NCI-H2107 treated with DMSO at 0.1 percent for 48 hours (cell line): Measurements from ENCODE around the gene SOX8.
"Not testable (repeated sequence)": the region's sequence is repeated elsewhere in the genome, so short reads cannot be mapped to it uniquely, and the experiment has no call there.

Source experiments
- DNase-seq: peaks from one replicate; lab custom pipeline; 2025; ENCODE audit not compliant: unreplicated experiment; lab: John Stamatoyannopoulos, UW

The SOX8 gene

GRCh38 chr16:1021553-1022160 is 40.1 kb downstream of the SOX8 start:
- no peak for DNase-seq

DNA sequence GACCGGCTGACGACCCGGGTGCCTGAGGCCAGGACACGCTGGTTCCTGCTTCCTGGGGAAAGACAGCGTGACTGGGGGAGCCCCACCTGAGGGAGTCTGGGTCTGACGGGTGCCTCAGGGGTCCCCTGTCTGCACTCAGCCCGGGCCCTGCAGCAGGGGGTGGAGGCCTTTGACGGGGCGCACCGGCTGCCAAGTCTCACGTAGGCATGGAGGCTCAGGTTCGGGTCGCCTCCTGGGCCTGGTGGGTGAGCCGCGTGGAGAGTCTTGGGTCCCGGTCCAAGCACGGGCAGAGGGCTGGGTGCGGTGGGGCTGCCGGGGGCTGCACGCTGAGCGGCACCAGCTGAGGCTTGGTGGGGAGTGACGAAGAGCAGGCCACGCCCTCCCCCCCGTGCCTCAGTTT is 40.9 kb downstream of the SOX8 start:
- DNase-seq, result no peak

- no peak for DNase-seq
Observed at GRCh38 chr16:1024138-1024537, 42.6 kb downstream of the SOX8 start.

DNA sequence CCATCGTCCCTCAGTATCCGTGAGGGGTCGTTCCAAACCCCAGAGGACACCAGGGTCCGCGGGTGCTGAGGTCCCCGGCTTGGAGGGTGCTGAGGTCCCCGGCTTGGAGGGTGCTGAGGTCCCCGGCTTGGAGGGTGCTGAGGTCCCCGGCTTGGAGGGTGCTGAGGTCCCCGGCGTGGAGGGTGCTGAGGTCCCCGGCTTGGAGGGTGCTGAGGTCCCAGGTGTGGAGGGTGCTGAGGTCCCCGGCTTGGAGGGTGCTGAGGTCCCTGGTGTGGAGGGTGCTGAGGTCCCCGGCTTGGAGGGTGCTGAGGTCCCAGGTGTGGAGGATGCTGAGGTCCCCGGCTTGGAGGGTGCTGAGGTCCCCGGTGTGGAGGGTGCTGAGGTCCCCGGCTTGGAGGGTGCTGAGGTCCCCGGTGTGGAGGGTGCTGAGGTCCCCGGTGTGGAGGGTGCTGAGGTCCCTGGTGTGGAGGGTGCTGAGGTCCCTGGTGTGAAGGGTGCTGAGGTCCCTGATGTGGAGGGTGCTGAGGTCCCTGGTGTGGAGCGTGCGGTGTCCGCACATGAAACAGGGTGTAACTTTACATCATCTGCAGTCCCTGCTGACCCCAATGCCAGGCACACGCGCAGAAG is 43.7 kb downstream of the SOX8 start:
- DNase-seq, result not testable (repeated sequence)

GRCh38 chr16:1026057-1026783 is 44.6 kb downstream of the SOX8 start:
- no peak for DNase-seq

DNA sequence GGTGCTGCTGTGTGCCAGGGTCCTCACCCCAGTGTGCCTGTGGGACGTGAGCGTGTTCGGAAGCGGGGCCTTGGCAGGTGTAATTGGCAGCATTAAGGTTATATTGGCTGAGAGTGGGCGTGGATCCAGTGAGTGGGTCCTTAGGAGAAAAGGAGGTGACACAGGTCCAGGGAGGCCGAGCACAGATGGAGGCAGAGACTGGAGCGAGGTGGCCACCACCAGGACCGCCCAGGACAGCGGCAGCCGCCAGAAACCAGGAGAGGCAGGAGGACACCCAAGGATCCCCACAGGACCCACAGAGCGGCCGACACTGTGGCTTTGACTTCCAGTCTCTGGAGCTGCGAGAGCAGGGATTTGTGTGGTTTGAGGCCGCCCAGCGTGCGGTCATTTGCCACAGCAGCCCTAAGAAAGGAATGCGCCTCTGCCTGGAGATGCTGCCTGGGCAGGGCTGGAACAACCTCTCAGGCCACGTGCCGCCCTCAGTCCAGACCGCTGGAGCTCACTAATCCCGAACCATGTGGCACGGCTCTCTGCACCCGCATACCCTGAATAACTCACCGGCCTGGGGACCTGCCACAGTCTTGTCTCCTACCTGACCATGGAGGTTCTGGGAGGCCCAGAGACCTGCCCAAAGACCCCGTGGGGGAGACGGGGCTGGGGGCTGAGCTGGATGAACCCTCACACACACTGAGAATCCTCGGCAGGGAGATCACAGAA is 45.4 kb downstream of the SOX8 start:
- DNase-seq, result no peak

- DNase-seq, result no peak
Observed at GRCh38 chr16:1027501-1027815, 45.9 kb downstream of the SOX8 start.

GRCh38 chr16:1028056-1028455 is 46.5 kb downstream of the SOX8 start:
- no peak for DNase-seq

DNA sequence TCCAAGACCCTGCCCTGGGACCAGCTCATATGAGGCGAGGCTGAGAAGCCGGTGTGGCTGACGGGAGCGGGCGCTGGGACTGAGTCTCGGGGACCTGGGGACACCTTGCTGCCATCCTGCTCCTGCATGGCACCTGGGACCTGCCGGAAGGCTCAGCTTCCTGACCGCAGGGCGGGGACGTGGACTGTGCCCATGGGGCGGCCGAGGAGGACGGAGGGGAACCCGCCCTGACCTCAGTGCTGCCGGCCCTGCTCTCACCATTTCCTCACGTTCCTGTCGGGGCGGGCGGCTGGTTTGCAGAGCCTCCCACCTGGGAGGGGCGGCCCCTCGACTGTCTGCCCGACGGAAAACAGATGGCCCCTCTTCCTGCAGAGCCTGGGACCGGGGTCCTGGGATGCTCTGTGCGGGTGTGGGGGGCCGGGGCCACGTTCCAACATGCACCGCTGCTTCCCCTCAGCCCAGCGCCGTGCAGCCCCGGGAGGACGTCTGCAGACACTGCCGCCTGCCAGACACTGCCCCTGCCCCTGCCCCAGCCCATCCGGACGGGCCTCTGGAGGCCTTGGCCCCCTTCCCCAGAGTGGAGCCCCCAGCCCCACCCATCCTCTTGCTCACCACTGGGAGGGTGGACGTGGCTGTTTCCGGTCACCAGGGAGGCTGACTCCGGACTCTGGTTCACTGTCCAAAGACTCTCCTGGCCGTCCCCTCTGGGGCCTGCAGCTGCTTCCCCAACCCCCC is 47.1 kb downstream of the SOX8 start:
- no peak for DNase-seq

DNA sequence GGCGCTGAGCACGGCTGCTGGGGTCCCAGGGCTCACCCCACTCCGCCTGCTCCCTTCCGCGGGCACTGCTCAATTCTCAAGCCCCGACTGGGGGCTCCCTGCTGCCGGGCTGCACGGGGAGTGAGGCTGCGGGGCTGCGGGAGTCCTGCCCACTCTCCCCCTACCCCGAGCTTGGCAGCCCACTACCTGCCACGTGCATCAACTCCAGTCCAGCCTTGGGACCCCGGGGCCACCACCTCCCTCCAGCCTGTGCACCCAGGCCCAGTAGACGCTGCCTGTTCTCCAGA is 47.6 kb downstream of the SOX8 start:
- DNase-seq, result no peak

GRCh38 chr16:1030473-1030901 is 48.9 kb downstream of the SOX8 start:
- no peak for DNase-seq

- DNase-seq, result no peak
Observed at GRCh38 chr16:1031666-1032065, 50.1 kb downstream of the SOX8 start.

DNA sequence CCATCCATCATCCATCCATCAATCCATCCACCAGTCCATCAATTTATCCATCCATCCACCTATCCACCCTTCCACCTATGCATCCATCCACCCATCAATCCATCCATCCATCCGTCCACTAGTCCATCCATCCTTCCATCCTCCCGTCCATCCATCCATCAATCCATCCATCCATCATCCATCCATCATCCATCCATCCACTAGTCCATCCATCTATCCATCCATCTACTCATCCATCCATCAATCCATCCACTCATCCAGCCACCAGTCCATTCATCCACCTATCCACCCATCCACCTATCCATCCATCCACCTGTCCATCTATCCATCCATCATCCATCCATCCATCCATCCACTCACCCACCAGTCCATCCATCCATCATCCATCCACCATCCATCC is 51.0 kb downstream of the SOX8 start:
- DNase-seq, result no peak

- DNase-seq, result no peak
Observed at GRCh38 chr16:1033128-1033679, 51.6 kb downstream of the SOX8 start.

DNA sequence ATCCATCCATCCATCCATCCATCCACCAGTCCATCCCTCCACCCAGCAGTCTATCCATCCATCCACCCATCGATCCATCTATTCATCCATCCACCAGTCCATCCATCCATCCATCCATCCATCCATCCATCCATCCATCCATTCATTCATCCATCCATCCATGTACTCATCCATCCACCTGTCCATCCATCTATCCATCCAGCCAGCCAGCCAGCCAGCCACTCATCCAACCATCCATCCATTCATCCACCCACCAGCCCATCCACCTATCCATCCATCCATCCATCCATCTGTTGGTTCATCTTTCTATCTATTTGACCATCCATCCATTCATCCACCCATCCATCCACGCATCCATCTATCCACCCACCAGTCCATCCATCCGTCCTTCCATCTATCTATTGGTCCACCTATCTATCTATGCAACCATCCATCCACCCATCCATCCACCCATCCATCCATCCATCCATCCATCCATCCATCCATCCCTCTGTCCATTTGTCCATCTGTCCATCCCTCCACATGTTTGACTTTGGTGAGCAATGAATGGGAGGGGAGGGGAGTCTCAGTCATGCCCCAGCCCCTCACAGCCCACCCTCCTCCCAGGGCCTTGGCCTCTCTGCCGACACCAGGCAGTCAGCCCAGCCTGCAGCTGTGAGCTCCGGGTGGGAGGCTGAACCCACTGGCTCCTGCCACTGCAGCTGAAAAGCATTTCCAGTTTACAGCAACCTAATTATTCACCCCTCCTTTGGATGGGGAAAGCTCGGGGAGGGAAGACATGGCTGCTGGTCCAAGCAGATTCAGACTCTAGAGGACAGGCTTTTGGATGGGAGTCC is 52.9 kb downstream of the SOX8 start:
- no peak for DNase-seq

GRCh38 chr16:1035066-1035415 is 53.5 kb downstream of the SOX8 start:
- DNase-seq, result no peak

- no peak for DNase-seq
Observed at GRCh38 chr16:1036166-1036565, 54.6 kb downstream of the SOX8 start.
